ENCODE data around the gene CYP2D6. TPM values are rescaled to one million over a fixed set of nuclear protein-coding genes. Genes with fewer than 3 reads are reported as not detected.
"Not testable (repeated sequence)": the region's sequence is repeated elsewhere in the genome, so short reads cannot be mapped to it uniquely, and the experiment has no call there.

The CYP2D6 gene
- polyA plus RNA-seq, 4 donors: 1.8 to 14.8 (median 4.6) TPM

DNA sequence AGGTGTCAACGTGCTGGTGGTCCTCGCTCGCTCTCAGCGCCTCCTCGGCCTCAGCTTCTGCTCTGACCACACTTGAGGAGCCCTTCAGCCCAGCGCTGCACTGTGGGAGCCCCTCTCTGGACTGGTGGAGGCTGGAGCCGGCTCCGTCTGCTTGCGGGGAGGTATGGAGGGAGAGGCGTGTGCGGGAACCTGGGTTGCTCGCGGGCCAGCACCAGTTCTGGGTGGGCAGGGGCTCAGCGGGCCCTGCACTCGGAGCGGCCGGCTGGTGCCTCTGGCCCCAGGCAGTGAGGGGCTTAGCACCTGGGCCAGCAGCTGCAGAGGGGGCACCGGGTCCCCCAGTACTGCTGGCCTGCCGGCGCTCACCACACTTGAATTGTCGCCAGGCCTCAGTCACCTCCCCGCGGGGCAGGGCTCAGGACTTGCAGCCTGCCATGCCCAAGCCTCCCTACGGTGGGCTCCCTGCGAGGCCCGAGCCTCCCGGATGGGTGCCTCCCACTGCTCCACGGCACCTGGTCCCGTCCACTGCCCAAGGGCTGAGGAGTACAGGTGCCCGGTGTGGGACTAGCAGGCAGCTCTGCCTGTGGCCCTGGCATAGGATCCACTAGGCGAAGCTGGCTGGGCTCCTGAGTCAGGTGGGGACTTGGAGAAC is 7.6 kb upstream of the CYP2D6 start:
- DNase-seq (ENCODE audit: low read depth in 4 of 4, low spot score in 2 of 4): no peak

DNA sequence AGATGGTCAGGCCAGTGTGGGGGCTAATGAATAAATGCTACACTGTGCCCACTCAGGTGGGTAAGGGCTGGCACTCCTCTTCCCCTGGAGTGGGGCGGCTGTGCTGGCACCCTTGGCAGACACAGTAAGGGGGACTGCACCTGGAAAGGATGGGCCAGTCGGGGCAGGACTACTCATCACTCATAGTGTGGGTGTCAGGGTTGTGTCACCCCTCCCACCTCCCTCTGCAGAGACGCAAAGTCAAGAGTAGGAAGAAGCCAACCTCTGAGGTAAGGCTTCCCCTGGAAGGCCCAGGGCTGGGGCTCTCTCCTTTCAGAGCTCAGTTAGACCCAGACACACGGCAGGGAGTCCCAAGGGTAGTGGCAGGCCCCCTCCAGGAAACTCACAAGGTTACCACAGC is 5.1 kb upstream of the CYP2D6 start:
- DNase-seq (ENCODE audit: low read depth in 4 of 4, low spot score in 2 of 4): not testable (repeated sequence)

DNA sequence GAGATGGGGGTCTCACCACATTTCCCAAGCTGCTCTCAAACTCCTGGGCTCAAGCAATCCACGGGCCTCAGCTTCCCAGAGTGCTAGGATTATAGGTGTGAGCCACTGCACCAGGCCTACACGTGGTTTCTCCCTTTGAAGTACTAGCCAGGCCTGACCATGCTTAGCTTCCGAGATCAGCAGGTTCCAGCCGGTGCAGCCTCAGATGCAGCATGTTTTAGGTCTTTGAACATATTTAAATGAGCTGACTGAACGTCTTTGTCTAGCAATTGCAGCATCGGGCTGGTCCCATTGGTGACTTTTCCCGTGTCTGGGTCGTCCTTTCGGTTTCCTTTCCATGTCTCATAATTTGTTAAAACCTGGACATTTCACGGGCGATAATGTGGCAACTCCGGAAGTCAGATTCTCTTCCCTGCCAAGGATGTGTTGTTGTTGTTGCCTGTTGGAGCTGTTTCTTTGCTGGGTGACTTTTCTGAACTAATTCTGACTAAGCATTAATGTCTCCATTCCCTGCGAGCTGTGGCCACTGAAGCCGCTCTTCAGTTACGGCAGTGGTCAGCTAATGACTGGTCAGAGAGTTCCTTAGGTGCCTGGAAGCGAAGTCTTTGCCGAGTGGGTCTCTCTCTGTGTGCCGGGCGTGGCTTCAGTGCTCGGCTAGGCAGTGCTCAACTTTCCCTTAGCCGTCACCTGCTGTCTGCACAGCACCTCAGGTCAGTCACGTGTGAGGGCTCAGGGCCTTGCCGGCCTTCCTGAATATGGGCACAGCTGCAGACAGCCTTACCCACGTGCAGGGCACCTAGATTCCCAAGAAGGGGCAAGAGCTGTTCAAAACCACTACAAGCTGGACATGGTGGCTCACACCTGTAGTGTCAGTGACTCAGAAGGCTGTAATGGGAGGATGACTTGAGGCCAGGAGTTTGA is 3.8 kb upstream of the CYP2D6 start:
- no peak for DNase-seq (ENCODE audit: low read depth in 4 of 4, low spot score in 2 of 4)

GRCh38 chr22:42132457-42132856 is 1.8 kb upstream of the CYP2D6 start:
- DNase-seq (ENCODE audit: low read depth in 4 of 4, low spot score in 2 of 4): no peak

GRCh38 chr22:42131562-42131961 is 952 bp upstream of the CYP2D6 start:
- DNase-seq (ENCODE audit: low read depth in 4 of 4, low spot score in 2 of 4): no peak

GRCh38 chr22:42130182-42130581 is 428 bp downstream of the CYP2D6 start:
- DNase-seq (ENCODE audit: low read depth in 4 of 4, low spot score in 2 of 4): not testable (repeated sequence)

- not testable (repeated sequence) for DNase-seq (ENCODE audit: low read depth in 4 of 4, low spot score in 2 of 4)
These were observed 1.6 kb downstream of the CYP2D6 start for GRCh38 chr22:42128776-42129694.

- DNase-seq (ENCODE audit: low read depth in 4 of 4, low spot score in 2 of 4): not testable (repeated sequence)
These were observed 2.6 kb downstream of the CYP2D6 start for GRCh38 chr22:42128007-42128406.

- DNase-seq (ENCODE audit: low read depth in 4 of 4, low spot score in 2 of 4): no peak
These were observed 3.0 kb downstream of the CYP2D6 start for GRCh38 chr22:42127606-42128005.

DNA sequence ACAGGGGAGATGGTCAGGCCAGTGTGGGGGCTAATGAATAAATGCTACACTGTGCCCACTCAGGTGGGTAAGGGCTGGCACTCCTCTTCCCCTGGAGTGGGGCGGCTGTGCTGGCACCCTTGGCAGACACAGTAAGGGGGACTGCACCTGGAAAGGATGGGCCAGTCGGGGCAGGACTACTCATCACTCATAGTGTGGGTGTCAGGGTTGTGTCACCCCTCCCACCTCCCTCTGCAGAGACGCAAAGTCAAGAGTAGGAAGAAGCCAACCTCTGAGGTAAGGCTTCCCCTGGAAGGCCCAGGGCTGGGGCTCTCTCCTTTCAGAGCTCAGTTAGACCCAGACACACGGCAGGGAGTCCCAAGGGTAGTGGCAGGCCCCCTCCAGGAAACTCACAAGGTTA is 7.1 kb downstream of the CYP2D6 start:
- not testable (repeated sequence) for DNase-seq (ENCODE audit: low read depth in 4 of 4, low spot score in 2 of 4)

GRCh38 chr22:42120231-42121021 is 10.2 kb downstream of the CYP2D6 start:
- not testable (repeated sequence) for DNase-seq (ENCODE audit: low read depth in 4 of 4, low spot score in 2 of 4)

DNA sequence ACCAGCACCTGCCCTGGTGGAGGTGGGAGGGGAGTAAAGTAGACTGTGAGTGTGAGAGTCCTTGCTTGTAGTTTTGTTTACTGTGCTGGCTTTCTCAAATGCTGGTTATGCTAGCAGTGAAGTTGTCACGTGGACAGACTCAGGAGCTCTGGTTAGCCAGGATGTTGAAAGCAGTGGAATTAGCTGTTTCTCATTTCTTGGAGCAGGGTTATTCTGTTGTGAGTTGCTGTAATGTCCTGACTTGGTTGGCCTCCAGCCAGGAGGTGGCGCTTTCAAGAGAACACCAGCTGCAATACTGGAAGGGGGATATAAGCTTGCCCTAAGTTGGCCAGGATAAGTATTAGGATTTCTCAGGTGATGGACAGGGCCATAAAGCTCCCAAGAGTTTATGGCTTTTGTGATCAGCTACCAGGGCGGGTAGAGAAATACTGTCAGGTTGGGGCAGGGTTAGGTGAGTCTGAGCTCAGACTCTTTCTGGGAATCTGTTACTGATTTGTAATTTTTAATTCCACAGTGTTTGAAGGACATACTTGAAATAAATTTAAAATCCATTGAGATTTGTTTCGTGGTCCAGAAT is 13.7 kb downstream of the CYP2D6 start:
- no peak for DNase-seq (ENCODE audit: low read depth in 4 of 4, low spot score in 2 of 4)

GRCh38 chr22:42115420-42115830 is 15.2 kb downstream of the CYP2D6 start:
- not testable (repeated sequence) for DNase-seq (ENCODE audit: low read depth in 4 of 4, low spot score in 2 of 4)

DNA sequence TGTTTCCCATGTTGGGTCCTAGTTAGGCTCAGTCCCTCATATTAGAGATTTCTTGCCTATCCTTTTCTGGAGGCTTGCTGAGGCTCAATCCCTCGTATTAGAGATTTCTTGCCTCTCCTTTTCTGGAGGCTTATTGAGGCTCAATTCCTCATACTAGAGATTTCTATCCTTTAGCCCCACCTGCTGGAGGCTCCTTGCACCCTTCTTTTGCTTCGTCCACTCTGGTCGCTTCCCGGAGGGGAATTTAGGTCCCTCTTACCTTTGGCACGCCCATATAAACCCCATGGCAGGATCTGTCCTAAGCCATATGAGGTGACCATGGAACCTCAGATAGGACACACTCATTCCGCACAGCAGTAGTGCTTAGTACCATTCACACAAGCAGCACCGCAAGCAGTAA is 15.9 kb downstream of the CYP2D6 start:
- no peak for DNase-seq (ENCODE audit: low read depth in 4 of 4, low spot score in 2 of 4)

GRCh38 chr22:42112793-42113192 is 17.8 kb downstream of the CYP2D6 start:
- DNase-seq (ENCODE audit: low read depth in 4 of 4, low spot score in 2 of 4): not testable (repeated sequence)

DNA sequence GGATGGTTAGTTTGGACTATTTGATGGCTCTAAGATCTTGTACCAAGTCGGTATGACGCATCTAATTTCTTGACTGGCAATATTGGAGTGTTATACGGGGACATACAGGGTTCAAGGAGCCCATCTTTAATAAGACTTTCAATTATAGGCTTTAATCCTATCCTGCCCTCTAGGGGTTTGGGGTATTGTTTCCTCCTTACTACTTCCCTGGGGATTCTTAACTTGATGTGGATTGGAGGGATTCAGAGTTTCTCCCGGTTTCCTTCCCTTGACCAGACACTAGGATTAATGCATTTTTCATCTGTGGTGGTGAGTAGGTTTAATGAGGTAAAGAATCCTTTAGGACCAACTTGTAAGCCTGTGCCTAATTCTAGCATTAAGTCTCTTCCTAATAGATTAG is 18.8 kb downstream of the CYP2D6 start:
- no peak for DNase-seq (ENCODE audit: low read depth in 4 of 4, low spot score in 2 of 4)

DNA sequence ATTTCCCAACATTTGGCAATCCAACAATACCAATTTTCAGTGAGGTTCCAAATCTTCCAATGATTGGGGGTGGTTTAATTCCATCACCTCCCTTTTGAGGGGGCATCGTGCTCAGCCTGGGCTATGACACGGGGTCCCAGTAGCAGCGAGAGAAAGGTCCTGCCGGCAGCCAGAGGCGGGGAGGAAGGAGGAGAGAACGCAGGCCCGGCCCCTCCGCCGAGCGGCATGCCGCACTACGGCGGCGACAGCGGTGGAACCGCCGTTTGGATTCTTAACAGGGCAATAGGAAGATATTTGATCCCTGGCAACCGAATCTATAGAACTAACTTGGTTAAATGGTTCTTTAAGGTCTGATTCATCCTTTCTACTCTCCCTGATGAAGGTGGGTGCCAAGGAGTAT is 21.8 kb downstream of the CYP2D6 start:
- DNase-seq (ENCODE audit: low read depth in 4 of 4, low spot score in 2 of 4): no peak

DNA sequence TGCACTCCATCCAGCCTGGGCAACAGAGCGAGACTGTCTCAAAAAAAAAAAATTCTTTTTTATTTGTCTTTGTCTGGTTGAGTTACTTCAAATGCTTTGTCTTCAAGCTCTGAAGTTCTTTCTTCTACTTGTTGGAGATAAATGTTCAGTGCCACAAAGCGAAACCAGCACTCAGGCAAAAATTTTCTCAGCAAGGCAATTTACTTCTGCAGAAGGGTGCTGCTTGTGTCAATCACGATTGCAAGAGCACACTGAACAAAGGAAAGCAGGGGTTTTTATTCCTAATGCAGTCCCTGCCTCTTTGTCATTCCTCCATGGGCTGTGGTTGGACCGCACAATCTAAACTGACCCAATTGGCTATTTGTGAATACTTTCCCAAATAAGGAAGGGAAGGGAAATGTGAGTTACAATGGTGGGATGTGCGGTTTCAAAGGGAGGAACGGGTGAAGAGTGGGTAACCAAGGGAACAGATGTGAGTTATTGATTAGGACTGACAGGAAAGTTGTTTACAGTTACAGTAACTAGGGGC is 26.2 kb downstream of the CYP2D6 start:
- not testable (repeated sequence) for DNase-seq (ENCODE audit: low read depth in 4 of 4, low spot score in 2 of 4)

DNA sequence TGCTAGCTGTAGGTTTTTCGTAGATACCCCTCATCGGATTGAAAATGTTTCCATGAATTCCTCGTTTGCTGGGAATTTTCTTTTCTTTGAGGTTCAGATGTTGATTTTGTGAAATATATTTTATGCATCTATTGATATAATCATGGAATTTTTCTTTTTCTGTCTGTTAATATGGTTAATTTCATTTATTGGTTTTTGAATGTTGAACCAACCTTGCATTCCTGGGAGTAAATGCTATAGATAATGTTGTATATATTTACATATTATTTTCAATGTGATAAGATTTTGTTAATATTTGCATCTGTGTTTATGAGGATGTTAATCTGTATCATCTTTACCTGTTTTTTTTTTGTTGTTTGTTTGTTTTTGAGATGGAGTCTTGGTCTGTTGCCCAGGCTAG is 29.4 kb downstream of the CYP2D6 start:
- no peak for DNase-seq (ENCODE audit: low read depth in 4 of 4, low spot score in 2 of 4)

DNA sequence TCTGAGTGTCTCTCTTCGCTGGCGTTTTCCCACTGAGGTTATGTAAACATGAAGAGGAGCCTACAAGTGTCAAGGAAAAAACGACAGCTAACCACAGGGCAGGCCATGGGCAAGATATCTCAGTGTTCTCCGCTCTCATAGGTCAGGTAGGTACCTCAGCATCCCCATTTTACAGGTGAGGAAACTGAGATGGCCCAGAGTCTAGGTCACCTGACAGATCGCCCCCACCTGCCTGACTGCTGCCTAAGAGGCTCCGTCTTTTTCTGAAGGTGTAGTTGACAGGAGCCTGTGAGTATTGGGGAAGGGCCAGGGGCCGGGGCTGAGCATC is 39.2 kb downstream of the CYP2D6 start:
- DNase-seq (ENCODE audit: low read depth in 4 of 4, low spot score in 2 of 4): no peak
